HG02938 (cell line): Measurements from ENCODE around the gene CHIT1.
A peak's percentile ranks its signal among the peaks of the same experiment; 100 is the strongest.

ENCODE experiments used
- ATAC-seq: cut with Tn5 transposase; IDR thresholded peaks from one replicate; pipeline ENCODE4 v1.9.1; 2021; ENCODE audit warnings: mild to moderate bottlenecking, moderate library complexity; ENCODE audit not compliant: unreplicated experiment

CHIT1 gene

GRCh38 chr1:203229471-203230135 lies at the start of gene CHIT1:
Gene CHIT1 (minus strand): TSS chr1:203229673. CDS start chr1:203229636, 37 bp downstream.
- ATAC-seq: no peak

- no peak for ATAC-seq
Observed at GRCh38 chr1:203278885-203279406, 49.5 kb upstream of the CHIT1 start.

GRCh38 chr1:203278082-203278884 lies 48.8 kb upstream of the CHIT1 start:
- no peak for ATAC-seq

GRCh38 chr1:203276916-203277545 lies 47.6 kb upstream of the CHIT1 start:
- no peak for ATAC-seq

- ATAC-seq: no peak
Observed at GRCh38 chr1:203276408-203276807, 46.9 kb upstream of the CHIT1 start.

GRCh38 chr1:203275656-203276272 lies 46.3 kb upstream of the CHIT1 start:
- ATAC-seq: no peak

GRCh38 chr1:203274603-203275381 lies 45.3 kb upstream of the CHIT1 start:
- ATAC-seq: no peak

- no peak for ATAC-seq
Observed at GRCh38 chr1:203273869-203274602, 44.6 kb upstream of the CHIT1 start.

GRCh38 chr1:203273206-203273868 lies 43.9 kb upstream of the CHIT1 start:
- ATAC-seq: peak; percentile 55

GRCh38 chr1:203272633-203273205 lies 43.2 kb upstream of the CHIT1 start:
- no peak for ATAC-seq

- ATAC-seq: no peak
Observed at GRCh38 chr1:203271962-203272632, 42.6 kb upstream of the CHIT1 start.

GRCh38 chr1:203271018-203271743 lies 41.7 kb upstream of the CHIT1 start:
- no peak for ATAC-seq

GRCh38 chr1:203270448-203270847 lies 41.0 kb upstream of the CHIT1 start:
- ATAC-seq: no peak

GRCh38 chr1:203269654-203270020 lies 40.2 kb upstream of the CHIT1 start:
- ATAC-seq: no peak

- no peak for ATAC-seq
Observed at GRCh38 chr1:203268901-203269653, 39.6 kb upstream of the CHIT1 start.

GRCh38 chr1:203267912-203268311 lies 38.4 kb upstream of the CHIT1 start:
- ATAC-seq: no peak

- ATAC-seq: no peak
Observed at GRCh38 chr1:203267347-203267846, 37.9 kb upstream of the CHIT1 start.
